SK-N-SH (cell line): Measurements from ENCODE around the gene YPEL3. TPM values are rescaled to one million over a fixed set of nuclear protein-coding genes. Genes with fewer than 3 reads are reported as not detected.

Experiments used
- CTCF ChIA-PET: fragments of 300-600, 350-600 bp; formaldehyde crosslinking; extraction: SDS; loops from one replicate; lab custom pipeline; 2021; lab: Yijun Ruan, JAX
- POLR2A ChIA-PET: fragments of 350-600 bp; sonication (Branson Sonifier 250); formaldehyde crosslinking; extraction: SDS; loops from one replicate; lab custom pipeline; 2020; ENCODE audit warnings: antibody characterized with exemption, inconsistent platforms; lab: Yijun Ruan, JAX
- DNase-seq: peaks from one replicate; pipeline ENCODE4 v3.0.0; 2012
- H2AFZ ChIP-seq: fragments of 200-600 bp; sonication (generic); 2 replicates; pipeline ENCODE4 v1.8.1; 2016; ENCODE audit warnings: antibody characterized with exemption, mild to moderate bottlenecking, low read depth
- H3F3A ChIP-seq: fragments of 200-600 bp; sonication (generic); replicated peaks from 2 replicates; pipeline ENCODE3; 2016; ENCODE audit warnings: antibody characterized with exemption, mild to moderate bottlenecking; ENCODE audit not compliant: insufficient read depth
- H3K27ac ChIP-seq, 2 experiments: fragments of 200-500 bp in 1 of 2; fragments of 200-600 bp in 1 of 2; sonication (Bioruptor generic) in 1 of 2; sonication (generic), shearing (Covaris generic) in 1 of 2; 2 replicates each; pipeline versions ENCODE4 v1.5.1 to v1.6.1; 2014 to 2016; ENCODE audit warnings: low read depth in 2 of 2, inconsistent platforms in 1 of 2, low read length in 1 of 2, mild to moderate bottlenecking in 1 of 2, mixed read lengths in 1 of 2
- H3K27me3 ChIP-seq: fragments of 200-600 bp; sonication (generic), shearing (Covaris generic); 2 replicates; pipeline ENCODE4 v1.6.1; 2016; ENCODE audit warnings: mixed run types; ENCODE audit not compliant: insufficient read depth
- H3K36me3 ChIP-seq, 2 experiments: fragments of 200-500 bp in 1 of 2; fragments of 200-600 bp in 1 of 2; sonication (Bioruptor generic) in 1 of 2; sonication (generic) in 1 of 2; replicated peaks in 1 of 2; 2 replicates each; pipeline versions ENCODE3 to v1.5.1; 2014 to 2016; ENCODE audit warnings: low read length in 1 of 2, mild to moderate bottlenecking in 1 of 2; ENCODE audit not compliant: insufficient read depth in 2 of 2, control insufficient read depth in 1 of 2
- H3K4me1 ChIP-seq, 2 experiments: fragments of 200-500 bp in 1 of 2; fragments of 200-600 bp in 1 of 2; sonication (Bioruptor generic) in 1 of 2; sonication (generic), shearing (Covaris generic) in 1 of 2; 2 replicates each; pipeline versions ENCODE4 v1.5.1 to v1.6.1; 2014 to 2016; ENCODE audit warnings: low read depth in 1 of 2, low read length in 1 of 2, mixed run types in 1 of 2; ENCODE audit not compliant: insufficient read depth in 2 of 2, control insufficient read depth in 1 of 2
- H3K4me2 ChIP-seq: fragments of 200-600 bp; sonication (generic), shearing (Covaris generic); 2 replicates; pipeline ENCODE4 v1.6.1; 2017; ENCODE audit warnings: mixed run types
- H3K4me3 ChIP-seq, 2 experiments: fragments of 200-500 bp in 1 of 2; fragments of 200-600 bp in 1 of 2; sonication (Bioruptor generic) in 1 of 2; sonication (generic), shearing (Covaris generic) in 1 of 2; 2 replicates each; pipeline versions ENCODE4 v1.5.1 to v1.8.1; 2014 to 2016; ENCODE audit warnings: low read depth in 2 of 2, inconsistent platforms in 1 of 2, low read length in 1 of 2, mild to moderate bottlenecking in 1 of 2, mixed read lengths in 1 of 2, moderate library complexity in 1 of 2
- H3K79me2 ChIP-seq: fragments of 200-600 bp; sonication (generic); 2 replicates; pipeline ENCODE4 v1.8.1; 2017; ENCODE audit warnings: mild to moderate bottlenecking; ENCODE audit not compliant: insufficient read depth
- H3K9ac ChIP-seq: fragments of 200-600 bp; sonication (generic); 2 replicates; pipeline ENCODE4 v1.6.1; 2017; ENCODE audit warnings: mixed run types
- H3K9me2 ChIP-seq: fragments of 200-600 bp; sonication (generic); 2 replicates; pipeline ENCODE4 v1.6.1; 2017; ENCODE audit warnings: mixed run types
- H3K9me3 ChIP-seq: fragments of 200-600 bp; sonication (generic); 2 replicates; pipeline ENCODE4 v1.6.1; 2017; ENCODE audit warnings: mixed run types, mild to moderate bottlenecking, moderate library complexity
- H4K20me1 ChIP-seq: fragments of 200-600 bp; sonication (generic); 2 replicates; pipeline ENCODE4 v1.6.1; 2017; ENCODE audit warnings: mild to moderate bottlenecking, mixed run types; ENCODE audit not compliant: insufficient read depth
- CHD2 ChIP-seq: fragments of 150-350 bp; IDR thresholded peaks from 2 replicates; pipeline ENCODE4 v1.6.1; 2018; ENCODE audit warnings: low read length; ENCODE audit not compliant: partially characterized antibody
- FOSL2 ChIP-seq: IDR thresholded peaks from 2 replicates; pipeline ENCODE4 v1.4.0; 2012; ENCODE audit warnings: low read depth, mild to moderate bottlenecking, moderate library complexity, borderline replicate concordance
- FOXJ3 ChIP-seq: sonication (generic); formaldehyde crosslinking; IDR thresholded peaks from 2 replicates; pipeline ENCODE4 v1.5.1; 2020; ENCODE audit warnings: mild to moderate bottlenecking, missing genetic modification reagents
- GATA2 ChIP-seq: sonication (generic); formaldehyde crosslinking; IDR thresholded peaks from 2 replicates; pipeline ENCODE4 v1.5.0; 2020; ENCODE audit warnings: mild to moderate bottlenecking, missing genetic modification reagents
- JUND ChIP-seq: IDR thresholded peaks from 2 replicates; pipeline ENCODE4 v1.4.0; 2012
- MXI1 ChIP-seq: IDR thresholded peaks from 2 replicates; pipeline ENCODE4 v1.6.1; 2012; ENCODE audit warnings: mild to moderate bottlenecking, low read depth, low read length, improper control_type of control experiment
- NFIC ChIP-seq: IDR thresholded peaks from 2 replicates; pipeline ENCODE4 v1.4.0; 2012; ENCODE audit warnings: borderline replicate concordance
- NRF1 ChIP-seq: IDR thresholded peaks from 2 replicates; pipeline ENCODE4 v1.6.1; 2012; ENCODE audit warnings: low read depth, mild to moderate bottlenecking, low read length
- PBX3 ChIP-seq: IDR thresholded peaks from 2 replicates; pipeline ENCODE4; 2012
- POLR2AphosphoS5 ChIP-seq: IDR thresholded peaks from 2 replicates; pipeline ENCODE4 v1.6.1; 2012; ENCODE audit warnings: low read depth, low read length
- RFX5 ChIP-seq: IDR thresholded peaks from 2 replicates; pipeline ENCODE4 v1.6.1; 2012; ENCODE audit warnings: mild to moderate bottlenecking, improper control_type of control experiment, low read length
- SIN3A ChIP-seq: IDR thresholded peaks from 2 replicates; pipeline ENCODE4 v1.6.1; 2012; ENCODE audit warnings: low read depth, mild to moderate bottlenecking, low read length, moderate library complexity, borderline replicate concordance
- SMC3 ChIP-seq: IDR thresholded peaks from 2 replicates; pipeline ENCODE4 v1.6.1; 2012; ENCODE audit warnings: low read depth, low read length, improper control_type of control experiment
- TAF1 ChIP-seq: IDR thresholded peaks from 2 replicates; pipeline ENCODE4 v1.6.1; 2012; ENCODE audit warnings: low read depth, mild to moderate bottlenecking, low read length, moderate library complexity, borderline replicate concordance
- TEAD4 ChIP-seq: IDR thresholded peaks from 2 replicates; pipeline ENCODE4 v1.4.0; 2012; ENCODE audit warnings: mild to moderate bottlenecking, borderline replicate concordance; ENCODE audit not compliant: insufficient read depth
- YY1 ChIP-seq: IDR thresholded peaks from 2 replicates; pipeline ENCODE4 v1.4.0; 2012; ENCODE audit warnings: low read depth, mild to moderate bottlenecking
- WGBS: methylation state at CpG from one replicate; pipeline ENCODE4 v1.1.6; 2017; ENCODE audit warnings: low lambda C conversion rate; 5-methylcytosine and 5-hydroxymethylcytosine counted together
- polyA plus RNA-seq, 3 experiments: library from polyadenylated mRNA; depleted of rRNA; stranded (reverse); fragments of >200 nt; gene quantifications; 2 replicates each; pipeline ENCODE4 v1.2.3, GENCODE V29; 2012
- TF ChIP-seq, protein P1 (sequence below): fragments of 150-350 bp; IDR thresholded peaks from 2 replicates; pipeline ENCODE4 v1.6.1; 2016; ENCODE audit warnings: mild to moderate bottlenecking, low read depth, low read length

YPEL3 gene
- polyA plus RNA-seq, 1 of the 3 experiments (the other 2 are of a cell fraction), result 36.6 TPM

DNA sequence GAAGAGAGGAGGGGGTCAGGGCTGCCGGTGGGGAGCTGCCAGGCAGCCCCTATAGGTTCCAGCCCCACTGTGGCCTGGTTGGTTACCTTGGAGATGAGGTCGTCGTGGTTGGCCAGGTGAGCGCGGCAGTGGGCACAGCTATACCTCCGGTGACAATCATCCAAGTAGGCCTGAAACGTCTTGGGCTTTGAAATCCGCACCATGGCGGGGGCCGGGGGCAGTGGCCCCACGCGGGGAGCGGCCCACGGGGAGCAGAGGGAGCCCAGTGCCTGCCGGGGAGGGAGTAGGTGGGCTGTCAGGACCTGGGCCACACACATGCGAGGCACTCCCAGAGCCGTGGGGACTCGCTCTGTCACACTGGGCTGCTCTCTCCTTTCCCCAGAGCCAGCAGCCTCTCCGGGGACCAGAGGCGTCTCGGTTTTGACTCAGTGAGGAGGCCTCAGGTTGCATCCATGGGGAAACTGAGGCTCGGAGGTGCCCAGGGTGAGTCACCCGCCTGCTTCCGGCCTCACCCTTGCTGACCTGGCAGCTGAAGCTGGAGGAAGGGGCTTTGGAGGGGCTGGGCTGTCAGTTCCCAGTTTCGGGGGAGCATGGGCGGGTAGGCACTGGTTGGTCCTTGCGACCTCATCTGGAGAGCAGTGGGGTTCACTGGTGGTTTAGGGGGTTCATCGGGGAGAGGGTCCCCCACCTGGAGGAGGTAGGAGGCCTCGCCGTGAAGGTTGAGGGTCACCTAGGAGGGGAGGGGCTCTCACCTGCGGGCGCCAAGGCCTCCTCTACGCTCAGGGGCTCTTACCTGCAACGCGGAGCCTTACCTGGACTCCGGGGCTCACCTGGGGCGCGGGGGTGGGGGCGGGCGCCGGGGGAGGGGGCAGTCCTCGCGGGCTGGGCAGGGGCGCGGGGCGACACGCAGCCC lies 591 bp downstream of the YPEL3 start:
- 64% methylated on average over 17 of the region's 47 CpGs for WGBS
- H3K4me3 ChIP-seq, result peak overlapping the region; percentile 47 to 63
- TF ChIP-seq FOSL2, result no peak
- no peak for TF ChIP-seq CHD2
- no peak for TF ChIP-seq TEAD4
- TF ChIP-seq RFX5, result no peak
- no peak for TF ChIP-seq POLR2AphosphoS5
- no peak for TF ChIP-seq TAF1
- no peak for TF ChIP-seq NFIC
- TF ChIP-seq SMC3, result no peak
- no peak for TF ChIP-seq PBX3
- TF ChIP-seq JUND, result no peak
- no peak for TF ChIP-seq MXI1
- TF ChIP-seq, protein P1, sequence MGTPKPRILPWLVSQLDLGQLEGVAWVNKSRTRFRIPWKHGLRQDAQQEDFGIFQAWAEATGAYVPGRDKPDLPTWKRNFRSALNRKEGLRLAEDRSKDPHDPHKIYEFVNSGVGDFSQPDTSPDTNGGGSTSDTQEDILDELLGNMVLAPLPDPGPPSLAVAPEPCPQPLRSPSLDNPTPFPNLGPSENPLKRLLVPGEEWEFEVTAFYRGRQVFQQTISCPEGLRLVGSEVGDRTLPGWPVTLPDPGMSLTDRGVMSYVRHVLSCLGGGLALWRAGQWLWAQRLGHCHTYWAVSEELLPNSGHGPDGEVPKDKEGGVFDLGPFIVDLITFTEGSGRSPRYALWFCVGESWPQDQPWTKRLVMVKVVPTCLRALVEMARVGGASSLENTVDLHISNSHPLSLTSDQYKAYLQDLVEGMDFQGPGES, result no peak
- no peak for TF ChIP-seq SIN3A
- no peak for TF ChIP-seq NRF1
- TF ChIP-seq YY1, result no peak
- no peak for TF ChIP-seq FOXJ3 (CRISPR knock-in tag)
- no peak for TF ChIP-seq GATA2
- no peaks in the 10 kb centered on the region for H4K20me1 ChIP-seq
- H3K36me3 ChIP-seq, result no peaks in the 10 kb centered on the region
- peak overlapping the region; percentile 94 for H3K4me2 ChIP-seq
- peak overlapping the region in 1 of 2 experiments; percentile 75; a peak in 1 of 4 replicates for H3K27ac ChIP-seq
- no peaks in the 10 kb centered on the region for H3K9me3 ChIP-seq
- H3F3A ChIP-seq, result peaks cover 11% of the 10 kb centered on the region
- peaks cover 4% of the 10 kb centered on the region; the same call in 1 of the 2 replicates for H3K79me2 ChIP-seq
- peaks cover 0 to 34% of the 10 kb centered on the region in 2 experiments; a peak in 1 of 4 replicates for H3K4me1 ChIP-seq
- CTCF ChIA-PET, result interaction anchor here (1.0 to 5.5 kb wide), 6 partner anchors 17 to 90 kb away, joined by 3 to 68 read pairs (median 8); partner anchors contain the start of genes ALDOA, CORO1A and GDPD3
- no peak for DNase-seq
- POLR2A ChIA-PET, result interaction anchor here (1.3 to 6.9 kb wide), 3 partner anchors 20 to 31 kb away, joined by 3 to 57 read pairs (median 5); partner anchors contain the start of gene ALDOA
- no peaks in the 10 kb centered on the region for H3K27me3 ChIP-seq
- no peak overlapping the region for H2AFZ ChIP-seq
- peak overlapping the region; percentile 28; the same call in 1 of the 2 replicates for H3K9ac ChIP-seq
- no peaks in the 10 kb centered on the region for H3K9me2 ChIP-seq
